ELF-1 (cell line): Measurements from ENCODE around the gene IKBKG.
"Not testable (repeated sequence)": the region's sequence is repeated elsewhere in the genome, so short reads cannot be mapped to it uniquely, and the experiment has no call there.

Experiments
- DNase-seq: peaks from one replicate; pipeline ENCODE4 v3.0.0-alpha.2; 2016; ENCODE audit warnings: low read depth, low spot score

Gene IKBKG

GRCh38 chrX:154552112-154552806 lies 4.8 kb downstream of the IKBKG start:
- DNase-seq = peak; percentile 15

- not testable (repeated sequence) for DNase-seq
Measured at GRCh38 chrX:154558060-154558690, 10.8 kb downstream of the IKBKG start.

- DNase-seq = not testable (repeated sequence)
Measured at GRCh38 chrX:154558896-154559295, 11.5 kb downstream of the IKBKG start.

GRCh38 chrX:154560326-154560725 lies 12.9 kb downstream of the IKBKG start:
- not testable (repeated sequence) for DNase-seq

- not testable (repeated sequence) for DNase-seq
Measured at GRCh38 chrX:154562295-154562694, 14.9 kb downstream of the IKBKG start.

GRCh38 chrX:154570361-154570760 lies 22.9 kb downstream of the IKBKG start:
- not testable (repeated sequence) for DNase-seq

- DNase-seq = not testable (repeated sequence)
Measured at GRCh38 chrX:154573061-154573460, 25.6 kb downstream of the IKBKG start.

GRCh38 chrX:154575076-154575475 lies 27.7 kb downstream of the IKBKG start:
- DNase-seq = not testable (repeated sequence)

- not testable (repeated sequence) for DNase-seq
Measured at GRCh38 chrX:154582994-154583393, 35.6 kb downstream of the IKBKG start.

- DNase-seq = not testable (repeated sequence)
Measured at GRCh38 chrX:154584585-154585183, 37.3 kb downstream of the IKBKG start, which contains the start of gene CTAG1A. CTAG1A (plus strand) TSS chrX:154585133; CDS start chrX:154585207, 74 bp downstream.

- DNase-seq = not testable (repeated sequence)
Measured at GRCh38 chrX:154590415-154590814, 43.0 kb downstream of the IKBKG start.

GRCh38 chrX:154592505-154592904 lies 45.1 kb downstream of the IKBKG start:
- DNase-seq = no peak

- DNase-seq = no peak
Measured at GRCh38 chrX:154593201-154593600, 45.8 kb downstream of the IKBKG start.

GRCh38 chrX:154594491-154594890 lies 47.1 kb downstream of the IKBKG start:
- no peak for DNase-seq

GRCh38 chrX:154595559-154596249 lies 48.3 kb downstream of the IKBKG start:
- DNase-seq = no peak

GRCh38 chrX:154596290-154596929 lies 49.0 kb downstream of the IKBKG start:
- DNase-seq = peak; percentile 99

- no peak for DNase-seq
Measured at GRCh38 chrX:154597221-154597620, 49.8 kb downstream of the IKBKG start.

GRCh38 chrX:154598656-154599055 lies 51.2 kb downstream of the IKBKG start:
- no peak for DNase-seq

GRCh38 chrX:154599531-154599930 lies 52.1 kb downstream of the IKBKG start:
- DNase-seq = no peak

- peak; percentile 10 for DNase-seq
Measured at GRCh38 chrX:154600759-154601374, 53.4 kb downstream of the IKBKG start.

GRCh38 chrX:154602226-154602625 lies 54.8 kb downstream of the IKBKG start:
- no peak for DNase-seq
